H9 (cell line): Measurements from ENCODE around the gene P2RX2. TPM values are rescaled to one million over a fixed set of nuclear protein-coding genes. Genes with fewer than 3 reads are reported as not detected.

Source experiments
- DNase-seq: peaks from one replicate; pipeline ENCODE4 v3.0.0-alpha.2; 2017
- H2AFZ ChIP-seq: one replicate; pipeline ENCODE4 v1.6.1; 2013; ENCODE audit warnings: mild to moderate bottlenecking, low read length, control low read depth, moderate library complexity
- H2AK5ac ChIP-seq: 2 replicates; pipeline ENCODE4 v1.6.1; 2013; ENCODE audit warnings: low read length, control low read depth, mixed read lengths; ENCODE audit not compliant: insufficient read length
- H2BK120ac ChIP-seq: one replicate; pipeline ENCODE4 v1.6.1; 2013; ENCODE audit warnings: low read depth, mild to moderate bottlenecking, low read length, control low read depth, inconsistent platforms; ENCODE audit not compliant: poor library complexity, severe bottlenecking
- H2BK12ac ChIP-seq: 2 replicates; pipeline ENCODE4 v1.6.1; 2013; ENCODE audit warnings: low read length, control low read depth, mixed read lengths, low read depth; ENCODE audit not compliant: insufficient read length
- H2BK15ac ChIP-seq: 2 replicates; pipeline ENCODE4 v1.6.1; 2013; ENCODE audit warnings: low read depth, low read length, control low read depth
- H2BK20ac ChIP-seq: one replicate; pipeline ENCODE4 v1.6.1; 2013; ENCODE audit warnings: low read depth, mild to moderate bottlenecking, low read length, control low read depth, inconsistent platforms; ENCODE audit not compliant: poor library complexity, severe bottlenecking
- H2BK5ac ChIP-seq: 2 replicates; pipeline ENCODE4 v1.6.1; 2013; ENCODE audit warnings: low read length, control low read depth, mixed read lengths; ENCODE audit not compliant: insufficient read length
- H3K14ac ChIP-seq: 2 replicates; pipeline ENCODE4 v1.6.1; 2013; ENCODE audit warnings: low read length, control low read depth; ENCODE audit not compliant: insufficient read depth
- H3K18ac ChIP-seq: 2 replicates; pipeline ENCODE4 v1.6.1; 2013; ENCODE audit warnings: low read depth, mild to moderate bottlenecking, mixed read lengths, low read length, control low read depth; ENCODE audit not compliant: insufficient read length
- H3K23ac ChIP-seq: 2 replicates; pipeline ENCODE4 v1.6.1; 2013; ENCODE audit warnings: low read length, control low read depth, mixed read lengths, low read depth; ENCODE audit not compliant: insufficient read length
- H3K23me2 ChIP-seq: 2 replicates; pipeline ENCODE4 v1.6.1; 2013; ENCODE audit warnings: low read depth, mild to moderate bottlenecking, mixed read lengths, low read length, control low read depth; ENCODE audit not compliant: insufficient read length, poor library complexity, severe bottlenecking
- H3K27ac ChIP-seq: 2 replicates; pipeline ENCODE4 v1.5.1; 2013; ENCODE audit warnings: low read length, control low read depth, mixed read lengths, low read depth; ENCODE audit not compliant: insufficient read length
- H3K27me3 ChIP-seq: 2 replicates; pipeline ENCODE4 v1.6.1; 2013; ENCODE audit warnings: low read length, control low read depth, inconsistent platforms; ENCODE audit not compliant: insufficient read depth
- H3K4ac ChIP-seq: 2 replicates; pipeline ENCODE4 v1.6.1; 2013; ENCODE audit warnings: low read depth, mild to moderate bottlenecking, control low read depth, inconsistent platforms, low read length, moderate library complexity
- H3K4me1 ChIP-seq: 2 replicates; pipeline ENCODE4 v1.6.1; 2013; ENCODE audit warnings: low read length, control low read depth, inconsistent platforms; ENCODE audit not compliant: insufficient read depth
- H3K4me2 ChIP-seq: 2 replicates; pipeline ENCODE4 v1.6.1; 2013; ENCODE audit warnings: low read length, control low read depth, mixed read lengths; ENCODE audit not compliant: insufficient read length, insufficient read depth
- H3K56ac ChIP-seq: 2 replicates; pipeline ENCODE4 v1.6.1; 2013; ENCODE audit warnings: low read depth, mild to moderate bottlenecking, mixed read lengths, low read length, control low read depth; ENCODE audit not compliant: insufficient read length
- H3K79me1 ChIP-seq: 2 replicates; pipeline ENCODE4 v1.6.1; 2013; ENCODE audit warnings: low read depth, mild to moderate bottlenecking, moderate library complexity, low read length, control low read depth, inconsistent platforms; ENCODE audit not compliant: insufficient read depth, poor library complexity, severe bottlenecking
- H3K79me2 ChIP-seq: 2 replicates; pipeline ENCODE4 v1.6.1; 2013; ENCODE audit warnings: low read length, control low read depth, inconsistent platforms; ENCODE audit not compliant: insufficient read depth
- H3K9ac ChIP-seq: 2 replicates; pipeline ENCODE4 v1.6.1; 2013; ENCODE audit warnings: low read length, control low read depth, mixed read lengths; ENCODE audit not compliant: insufficient read length; ENCODE audit errors: extremely low read depth
- H3K9me3 ChIP-seq: one replicate; pipeline ENCODE4 v1.6.1; 2013; ENCODE audit warnings: low read depth, low read length, inconsistent platforms; ENCODE audit not compliant: control insufficient read depth
- H3T11ph ChIP-seq: one replicate; pipeline ENCODE4 v1.6.1; 2013; ENCODE audit warnings: mild to moderate bottlenecking, low read length, control low read depth, inconsistent platforms
- H4K20me1 ChIP-seq: one replicate; pipeline ENCODE4 v1.6.1; 2013; ENCODE audit not compliant: control insufficient read depth, insufficient read length, insufficient read depth
- H4K5ac ChIP-seq: 2 replicates; pipeline ENCODE4 v1.6.1; 2013; ENCODE audit warnings: low read depth, mild to moderate bottlenecking, mixed read lengths, low read length, control low read depth; ENCODE audit not compliant: insufficient read length
- H4K8ac ChIP-seq: replicated peaks from 2 replicates; pipeline ENCODE4 v1.6.1; 2013; ENCODE audit warnings: low read length, control low read depth, mixed read lengths, low read depth; ENCODE audit not compliant: insufficient read length
- H4K91ac ChIP-seq: 2 replicates; pipeline ENCODE4 v1.6.1; 2013; ENCODE audit warnings: low read depth, mild to moderate bottlenecking, moderate library complexity, mixed read lengths, low read length, control low read depth; ENCODE audit not compliant: insufficient read length
- H3K27ac Mint-ChIP-seq, 3 experiments: 2 replicates in 2 of 3; 3 replicates in 1 of 3; pipeline ENCODE4 v1.8.0; 2020 to 2021; ENCODE audit warnings: mixed read lengths in 3 of 3, mild to moderate bottlenecking in 1 of 3, moderate library complexity in 1 of 3
- H3K27me3 Mint-ChIP-seq: 2 replicates; pipeline ENCODE4 v1.8.0; 2021; ENCODE audit warnings: low read depth, mild to moderate bottlenecking, moderate library complexity, mixed read lengths
- H3K36me3 Mint-ChIP-seq, 3 experiments: 2 replicates in 2 of 3; 3 replicates in 1 of 3; pipeline ENCODE4 v1.8.0; 2020 to 2021; ENCODE audit warnings: low read depth in 3 of 3, mixed read lengths in 3 of 3; ENCODE audit not compliant: insufficient read depth in 1 of 3
- H3K4me1 Mint-ChIP-seq, 2 experiments: 2 replicates each; pipeline ENCODE4 v1.8.0; 2020; ENCODE audit warnings: mixed read lengths in 2 of 2
- H3K4me3 Mint-ChIP-seq, 2 experiments: 2 replicates in 1 of 2; 3 replicates in 1 of 2; pipeline ENCODE4 v1.8.0; 2020 to 2021; ENCODE audit warnings: mild to moderate bottlenecking in 2 of 2, mixed read lengths in 2 of 2, moderate library complexity in 1 of 2
- H3K9me3 Mint-ChIP-seq, 2 experiments: 2 replicates in 1 of 2; 3 replicates in 1 of 2; pipeline ENCODE4 v1.8.0; 2020; ENCODE audit warnings: mild to moderate bottlenecking in 2 of 2, mixed read lengths in 2 of 2, moderate library complexity in 1 of 2
- CTCF ChIP-seq: fragments of 200-600 bp; sonication (generic); conservative IDR thresholded peaks from 3 replicates; pipeline ENCODE4 v1.8.0; 2021; ENCODE audit warnings: antibody characterized with exemption, mild to moderate bottlenecking
- whole genome bisulfite sequencing: extraction: QIAGEN DNeasy Blood & Tissue Kit; methylation state at CpG from one replicate; pipeline ENCODE4 v1.1.7; 2013; ENCODE audit warnings: missing lambda C conversion rate, low lambda C conversion rate, mixed read lengths; ENCODE audit not compliant: insufficient read length; ENCODE audit errors: extremely low coverage; 5-methylcytosine and 5-hydroxymethylcytosine counted together
- total RNA-seq: library from RNA; stranded (reverse); gene quantifications from 2 replicates; pipeline ENCODE4 v1.2.1, GENCODE V29; 2021

P2RX2 gene
- total RNA-seq, 1 experiment from 2014 or later: 1.8 TPM

- H3K27ac Mint-ChIP-seq: no peak overlapping the region
- no peak for TF ChIP-seq CTCF
Observed at GRCh38 chr12:132586929-132587328, 31.6 kb upstream of the P2RX2 start.

More at GRCh38 chr12:132586929-132587328, 31.6 kb upstream of the P2RX2 start:
- Histone ChIP-seq H3K14ac (no peak overlapping the region; the same call in 1 of the 2 replicates), H2AFZ (no peak overlapping the region), H2BK120ac (no peak overlapping the region), H3K18ac (no peak overlapping the region), H2AK5ac (no peak overlapping the region), H2BK20ac (no peak overlapping the region), H3K23ac (no peak overlapping the region), H3K56ac (no peak overlapping the region), H3K27ac (no peak overlapping the region), H2BK15ac (no peak overlapping the region), H3K4me1 (no peaks in the 10 kb centered on the region), H4K91ac (no peak overlapping the region), H3K79me2 (no peaks in the 10 kb centered on the region), H3K4ac (no peak overlapping the region), H3K27me3 (peaks cover 44% of the 10 kb centered on the region; the same call in 1 of the 2 replicates), H3K9ac (no peak overlapping the region), H2BK5ac (no peak overlapping the region), H3K4me2 (no peak overlapping the region), H3K23me2 (peaks cover 16% of the 10 kb centered on the region), H4K8ac (no peak overlapping the region), H3K9me3 (no peaks in the 10 kb centered on the region), H3K79me1 (no peaks in the 10 kb centered on the region), H2BK12ac (no peak overlapping the region), H4K20me1 (no peaks in the 10 kb centered on the region), H3T11ph (no peak overlapping the region), H4K5ac (no peak overlapping the region)
- no peak for DNase-seq
- no CpG with 5 or more reads among the region's 18 CpGs for WGBS
- peaks cover 0 to 4% of the 10 kb centered on the region in 2 experiments; a peak in 1 of 5 replicates for H3K9me3 Mint-ChIP-seq
- H3K36me3 Mint-ChIP-seq: peaks cover 0 to 2% (median 0%) of the 10 kb centered on the region in 3 experiments; a peak in 1 of 7 replicates
- H3K4me1 Mint-ChIP-seq: peaks cover 4 to 10% of the 10 kb centered on the region in 2 experiments
- H3K4me3 Mint-ChIP-seq: no peak overlapping the region
- H3K27me3 Mint-ChIP-seq: peaks cover 92% of the 10 kb centered on the region
